ENCODE measurements around the gene PPIL6. TPM values are rescaled to one million over a fixed set of nuclear protein-coding genes. Genes with fewer than 3 reads are reported as not detected.

The PPIL6 gene
- polyA plus RNA-seq, 1 of the 3 experiments (the other 2 are of a cell fraction): 1.1 TPM

DNA sequence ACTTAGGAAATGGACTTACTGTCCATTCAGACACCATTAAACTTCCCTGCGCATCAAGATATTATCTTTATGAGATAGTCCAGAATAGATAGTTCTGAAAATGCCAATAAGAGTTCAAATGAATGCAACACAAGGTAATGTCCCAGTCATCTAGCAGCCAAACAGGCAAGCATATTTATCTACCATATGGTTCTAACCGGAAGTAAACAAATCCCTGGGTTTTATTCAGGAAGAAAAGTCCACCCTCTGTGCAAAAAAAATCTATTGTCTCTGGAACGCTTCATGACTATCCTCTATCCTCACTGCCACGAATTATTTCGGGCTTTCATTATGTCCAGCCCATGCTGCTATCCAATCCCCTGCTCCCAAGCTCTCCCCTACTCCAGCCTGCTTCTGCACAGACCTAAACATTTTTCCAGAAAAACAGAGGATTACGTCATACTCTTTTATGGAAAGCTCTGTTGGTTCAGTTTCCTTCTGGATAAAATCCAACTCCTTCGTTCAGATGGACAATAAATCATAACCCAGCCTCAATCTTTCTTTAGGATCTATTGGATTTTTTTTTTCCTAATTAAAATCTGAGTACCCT is 11.4 kb downstream of the PPIL6 start:
- ChIA-PET POLR2A (no interaction called here), CTCF (interaction anchor here (1.0 to 2.9 kb wide), 4 partner anchors 9 to 45 kb away, joined by 3 to 10 read pairs (median 4); partner anchors contain the start of gene CD164)
- TF ChIP-seq MEF2A (IDR thresholded peaks at IDR 0.05; ENCODE audit: borderline replicate concordance, low read depth): no peak
- no peak for TF ChIP-seq TEAD4 (IDR thresholded peaks at IDR 0.05; ENCODE audit: borderline replicate concordance, insufficient read depth)
- TF ChIP-seq FOSL2 (IDR thresholded peaks at IDR 0.05; ENCODE audit: borderline replicate concordance, low read depth): no peak
- TF ChIP-seq, protein P1, sequence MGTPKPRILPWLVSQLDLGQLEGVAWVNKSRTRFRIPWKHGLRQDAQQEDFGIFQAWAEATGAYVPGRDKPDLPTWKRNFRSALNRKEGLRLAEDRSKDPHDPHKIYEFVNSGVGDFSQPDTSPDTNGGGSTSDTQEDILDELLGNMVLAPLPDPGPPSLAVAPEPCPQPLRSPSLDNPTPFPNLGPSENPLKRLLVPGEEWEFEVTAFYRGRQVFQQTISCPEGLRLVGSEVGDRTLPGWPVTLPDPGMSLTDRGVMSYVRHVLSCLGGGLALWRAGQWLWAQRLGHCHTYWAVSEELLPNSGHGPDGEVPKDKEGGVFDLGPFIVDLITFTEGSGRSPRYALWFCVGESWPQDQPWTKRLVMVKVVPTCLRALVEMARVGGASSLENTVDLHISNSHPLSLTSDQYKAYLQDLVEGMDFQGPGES (IDR thresholded peaks at IDR 0.05; ENCODE audit: low read depth, low read length): no peak
- TF ChIP-seq SIN3A (IDR thresholded peaks at IDR 0.05; ENCODE audit: borderline replicate concordance, low read depth, low read length): no peak
- TF ChIP-seq, protein P2, sequence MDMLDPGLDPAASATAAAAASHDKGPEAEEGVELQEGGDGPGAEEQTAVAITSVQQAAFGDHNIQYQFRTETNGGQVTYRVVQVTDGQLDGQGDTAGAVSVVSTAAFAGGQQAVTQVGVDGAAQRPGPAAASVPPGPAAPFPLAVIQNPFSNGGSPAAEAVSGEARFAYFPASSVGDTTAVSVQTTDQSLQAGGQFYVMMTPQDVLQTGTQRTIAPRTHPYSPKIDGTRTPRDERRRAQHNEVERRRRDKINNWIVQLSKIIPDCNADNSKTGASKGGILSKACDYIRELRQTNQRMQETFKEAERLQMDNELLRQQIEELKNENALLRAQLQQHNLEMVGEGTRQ (IDR thresholded peaks at IDR 0.05; ENCODE audit: borderline replicate concordance, low read depth, low read length): no peak
- Histone ChIP-seq H4K20me1 (ENCODE audit: insufficient read depth) (no peaks in the 10 kb centered on the region), H3K4me1 (ENCODE audit: control insufficient read depth in 1 of 2, insufficient read depth in 2 of 2, low read depth in 1 of 2, low read length in 1 of 2) (peaks cover 0 to 3% of the 10 kb centered on the region in 2 experiments; a peak in 1 of 4 replicates), H3K9ac (no peak overlapping the region), H3K9me2 (no peaks in the 10 kb centered on the region), H3K9me3 (no peaks in the 10 kb centered on the region), H3K79me2 (ENCODE audit: insufficient read depth) (no peaks in the 10 kb centered on the region), H3K4me2 (no peak overlapping the region), H3K27me3 (ENCODE audit: insufficient read depth) (no peaks in the 10 kb centered on the region), H3K4me3 (ENCODE audit: low read depth in 2 of 2, low read length in 1 of 2) (no peak overlapping the region), H3F3A (replicated peaks; ENCODE audit: insufficient read depth) (no peaks in the 10 kb centered on the region), H2AFZ (ENCODE audit: low read depth) (no peak overlapping the region), H3K27ac (ENCODE audit: low read depth in 2 of 2, low read length in 1 of 2) (no peak overlapping the region), H3K36me3 (replicated peaks in 1 of 2; ENCODE audit: control insufficient read depth in 1 of 2, insufficient read depth in 2 of 2, low read length in 1 of 2) (no peaks in the 10 kb centered on the region)
- no peak for DNase-seq
- WGBS (ENCODE audit: low lambda C conversion rate): 56% methylated on average over 7 of the region's 7 CpGs

DNA sequence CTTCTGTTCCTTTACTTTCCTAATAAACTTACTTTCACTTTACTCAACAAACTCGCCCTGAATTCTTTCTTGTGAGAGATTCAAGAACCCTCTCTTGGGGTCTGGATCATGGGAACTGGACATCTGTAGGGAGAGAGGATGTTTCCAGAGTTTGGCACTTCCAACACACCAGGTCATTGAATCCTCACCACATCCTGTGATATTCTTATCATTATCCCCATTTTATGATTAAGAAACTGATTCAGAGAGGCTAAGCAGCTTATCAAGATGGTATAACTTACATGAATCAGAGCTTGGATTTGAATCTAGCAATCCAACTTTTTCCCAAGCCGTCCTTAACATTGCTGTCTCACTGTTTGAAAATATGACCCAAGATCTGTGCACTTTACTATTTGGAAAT is 15.5 kb downstream of the PPIL6 start:
- no peaks in the 10 kb centered on the region for H3K27me3 ChIP-seq (ENCODE audit: insufficient read depth)
- ChIA-PET CTCF (no interaction called here), POLR2A (no interaction called here)
- no peak for TF ChIP-seq NFIC (IDR thresholded peaks at IDR 0.05; ENCODE audit: borderline replicate concordance)
- no peak for TF ChIP-seq GATA2 (CRISPR knock-in tag; IDR thresholded peaks at IDR 0.05)
- TF ChIP-seq, protein P3, sequence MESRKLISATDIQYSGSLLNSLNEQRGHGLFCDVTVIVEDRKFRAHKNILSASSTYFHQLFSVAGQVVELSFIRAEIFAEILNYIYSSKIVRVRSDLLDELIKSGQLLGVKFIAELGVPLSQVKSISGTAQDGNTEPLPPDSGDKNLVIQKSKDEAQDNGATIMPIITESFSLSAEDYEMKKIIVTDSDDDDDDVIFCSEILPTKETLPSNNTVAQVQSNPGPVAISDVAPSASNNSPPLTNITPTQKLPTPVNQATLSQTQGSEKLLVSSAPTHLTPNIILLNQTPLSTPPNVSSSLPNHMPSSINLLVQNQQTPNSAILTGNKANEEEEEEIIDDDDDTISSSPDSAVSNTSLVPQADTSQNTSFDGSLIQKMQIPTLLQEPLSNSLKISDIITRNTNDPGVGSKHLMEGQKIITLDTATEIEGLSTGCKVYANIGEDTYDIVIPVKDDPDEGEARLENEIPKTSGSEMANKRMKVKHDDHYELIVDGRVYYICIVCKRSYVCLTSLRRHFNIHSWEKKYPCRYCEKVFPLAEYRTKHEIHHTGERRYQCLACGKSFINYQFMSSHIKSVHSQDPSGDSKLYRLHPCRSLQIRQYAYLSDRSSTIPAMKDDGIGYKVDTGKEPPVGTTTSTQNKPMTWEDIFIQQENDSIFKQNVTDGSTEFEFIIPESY (IDR thresholded peaks at IDR 0.05; ENCODE audit: borderline replicate concordance, low read depth): no peak
- no peak for TF ChIP-seq NRF1 (IDR thresholded peaks at IDR 0.05; ENCODE audit: low read depth, low read length)
- TF ChIP-seq, protein P4, sequence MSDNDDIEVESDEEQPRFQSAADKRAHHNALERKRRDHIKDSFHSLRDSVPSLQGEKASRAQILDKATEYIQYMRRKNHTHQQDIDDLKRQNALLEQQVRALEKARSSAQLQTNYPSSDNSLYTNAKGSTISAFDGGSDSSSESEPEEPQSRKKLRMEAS (IDR thresholded peaks at IDR 0.05; ENCODE audit: low read depth): no peak
- no peak for TF ChIP-seq RCOR1 (IDR thresholded peaks at IDR 0.05; ENCODE audit: low read length)
- no peak for TF ChIP-seq REST (IDR thresholded peaks at IDR 0.05; ENCODE audit: low read depth, low read length)
- TF ChIP-seq SIN3A (IDR thresholded peaks at IDR 0.05; ENCODE audit: borderline replicate concordance, low read depth, low read length): no peak
- TF ChIP-seq JUND (IDR thresholded peaks at IDR 0.05): no peak
- no peak for TF ChIP-seq MEF2A (IDR thresholded peaks at IDR 0.05; ENCODE audit: borderline replicate concordance, low read depth)
- TF ChIP-seq CTCF (IDR thresholded peaks at IDR 0.05): no peak
- no peak for TF ChIP-seq FOXJ3 (CRISPR knock-in tag; IDR thresholded peaks at IDR 0.05)

More for the DNA sequence above, 15.5 kb downstream of the PPIL6 start:
- 90% methylated on average over 2 of the region's 2 CpGs for WGBS (ENCODE audit: low lambda C conversion rate)
- Histone ChIP-seq H4K20me1 (ENCODE audit: insufficient read depth) (no peaks in the 10 kb centered on the region), H3K4me3 (ENCODE audit: low read depth in 2 of 2, low read length in 1 of 2) (no peak overlapping the region), H3K9me2 (no peaks in the 10 kb centered on the region), H3K4me1 (ENCODE audit: control insufficient read depth in 1 of 2, insufficient read depth in 2 of 2, low read depth in 1 of 2, low read length in 1 of 2) (peaks cover 0 to 3% of the 10 kb centered on the region in 2 experiments; a peak in 1 of 4 replicates), H3K4me2 (no peak overlapping the region), H3K9me3 (no peaks in the 10 kb centered on the region), H2AFZ (ENCODE audit: low read depth) (no peak overlapping the region), H3K36me3 (replicated peaks in 1 of 2; ENCODE audit: control insufficient read depth in 1 of 2, insufficient read depth in 2 of 2, low read length in 1 of 2) (no peaks in the 10 kb centered on the region), H3F3A (replicated peaks; ENCODE audit: insufficient read depth) (no peaks in the 10 kb centered on the region), H3K79me2 (ENCODE audit: insufficient read depth) (no peaks in the 10 kb centered on the region), H3K9ac (no peak overlapping the region), H3K27ac (ENCODE audit: low read depth in 2 of 2, low read length in 1 of 2) (no peak overlapping the region)
- no peak for DNase-seq
